GM12878 (cell line): ENCODE results near the gene TMEM255A. TPM values are rescaled to one million over a fixed set of nuclear protein-coding genes. Genes with fewer than 3 reads are reported as not detected.

Experiments used
- ATAC-seq: fragments of 200-7000 bp; cut with Tn5 transposase; 3 replicates; pipeline ENCODE4 v1.9.1; 2020; ENCODE audit warnings: mild to moderate bottlenecking, moderate library complexity
- BruUV-seq: library from RNA; stranded (reverse); fragments of 400-500 nt; replicated peaks from 2 replicates; lab custom pipeline; 2021; lab: Mats Ljungman, UMichigan
- CTCF ChIA-PET: fragments of 300-600 bp; sonication (Branson Sonifier 250); formaldehyde crosslinking; extraction: SDS; loops from one replicate; lab custom pipeline; 2021; ENCODE audit warnings: inconsistent platforms; lab: Yijun Ruan, JAX
- POLR2A ChIA-PET: fragments of 350-600 bp; formaldehyde crosslinking; extraction: SDS; loops from one replicate; lab custom pipeline; 2021; ENCODE audit warnings: inconsistent platforms; lab: Charles Lee
- RAD21 ChIA-PET: fragments of 300-600 bp; sonication (Branson Sonifier 250); formaldehyde crosslinking; loops from one replicate; lab custom pipeline; 2023; ENCODE audit warnings: antibody characterized with exemption; ENCODE audit not compliant: unreplicated experiment; lab: Charles Lee
- SMC1A ChIA-PET: fragments of 300-600 bp; sonication (Branson Sonifier 250); formaldehyde crosslinking; loops from one replicate; lab custom pipeline; 2023; ENCODE audit not compliant: unreplicated experiment, uncharacterized antibody; lab: Charles Lee
- DNase-seq: peaks from one replicate; pipeline ENCODE4 v3.0.0-alpha.2; 2011; ENCODE audit warnings: low read depth, low spot score
- FAIRE-seq: peaks from 3 replicates; lab custom pipeline; 2011; peaks lifted over from hg19 to GRCh38; lab: Jason Lieb, UNC
- H2AFZ ChIP-seq: 2 replicates; pipeline ENCODE4 v1.6.0; 2011; ENCODE audit warnings: low read depth, low read length, control low read depth; ENCODE audit not compliant: control insufficient read depth
- H3K27ac ChIP-seq: 2 replicates; pipeline ENCODE4 v1.5.1; 2011; ENCODE audit warnings: control low read depth; ENCODE audit not compliant: control insufficient read depth, insufficient read depth
- H3K27me3 ChIP-seq, 2 experiments: replicated peaks in 1 of 2; 2 replicates each; pipeline versions ENCODE4 v1.6.0 to v1.6.1; 2011; ENCODE audit warnings: low read length in 1 of 2; ENCODE audit not compliant: control insufficient read depth in 2 of 2, insufficient read depth in 2 of 2
- H3K36me3 ChIP-seq, 2 experiments: 2 replicates each; pipeline ENCODE4 v1.5.1; 2011; ENCODE audit warnings: low read length in 1 of 2; ENCODE audit not compliant: control insufficient read depth in 2 of 2, insufficient read depth in 2 of 2
- H3K4me1 ChIP-seq: 2 replicates; pipeline ENCODE4 v1.6.1; 2011; ENCODE audit warnings: mild to moderate bottlenecking, low read length, moderate library complexity, mixed read lengths; ENCODE audit not compliant: control insufficient read depth, insufficient read depth
- H3K4me2 ChIP-seq: 2 replicates; pipeline ENCODE4 v1.6.0; 2011; ENCODE audit warnings: control low read depth; ENCODE audit not compliant: control insufficient read depth, insufficient read depth
- H3K4me3 ChIP-seq: fragments of 200-600 bp; sonication (generic); 2 replicates; pipeline ENCODE4 v1.5.1; 2016
- H3K79me2 ChIP-seq: 2 replicates; pipeline ENCODE4 v1.6.0; 2011; ENCODE audit warnings: low read length; ENCODE audit not compliant: control insufficient read depth, insufficient read depth
- H3K9ac ChIP-seq: 2 replicates; pipeline ENCODE4 v1.8.0; 2011; ENCODE audit warnings: low read length, control low read depth, mixed read lengths; ENCODE audit not compliant: control insufficient read depth, insufficient read depth
- H3K9me3 ChIP-seq: replicated peaks from 3 replicates; pipeline ENCODE4 v1.5.1; 2011; ENCODE audit warnings: mild to moderate bottlenecking, low read length; ENCODE audit not compliant: control insufficient read depth, insufficient read depth
- H4K20me1 ChIP-seq: 2 replicates; pipeline ENCODE4 v1.6.0; 2011; ENCODE audit not compliant: control insufficient read depth, insufficient read depth
- BACH1 ChIP-seq: fragments of 450-650 bp; IDR thresholded peaks from 2 replicates; pipeline ENCODE4 v1.6.1; 2017; ENCODE audit warnings: mild to moderate bottlenecking, borderline replicate concordance
- CBFB ChIP-seq: IDR thresholded peaks from 2 replicates; pipeline ENCODE4 v1.6.1; 2016; ENCODE audit warnings: antibody characterized with exemption, low read depth
- CEBPB ChIP-seq, 2 experiments: fragments of 150-350 bp in 1 of 2; IDR thresholded peaks; 2 replicates each; pipeline ENCODE4 v1.6.1; 2012 to 2014; ENCODE audit warnings: low read depth in 2 of 2, low read length in 2 of 2, borderline replicate concordance in 1 of 2, inconsistent platforms in 1 of 2
- NFYB ChIP-seq: IDR thresholded peaks from 2 replicates; pipeline ENCODE4 v1.6.1; 2011; ENCODE audit warnings: low read depth, mild to moderate bottlenecking, low read length, improper control_type of control experiment, moderate library complexity; ENCODE audit not compliant: insufficient read depth
- NR2C2 ChIP-seq: IDR thresholded peaks from 2 replicates; pipeline ENCODE4 v1.6.1; 2011; ENCODE audit warnings: borderline replicate concordance, low read depth; ENCODE audit not compliant: control insufficient read depth, insufficient read length
- POLR2AphosphoS2 ChIP-seq: IDR thresholded peaks from 2 replicates; pipeline ENCODE4 v1.6.1; 2011; ENCODE audit warnings: low read depth, mild to moderate bottlenecking, low read length, improper control_type of control experiment, moderate library complexity
- SREBF1 ChIP-seq: IDR thresholded peaks from 2 replicates; pipeline ENCODE4 v1.6.1; 2012; ENCODE audit warnings: mild to moderate bottlenecking, low read length
- USF1 ChIP-seq: IDR thresholded peaks from 2 replicates; pipeline ENCODE4 v1.6.1; 2011; ENCODE audit warnings: borderline replicate concordance, low read depth, mild to moderate bottlenecking, moderate library complexity, mixed read lengths, low read length; ENCODE audit not compliant: insufficient read depth; ENCODE audit errors: extremely low read length
- ZBTB11 ChIP-seq: fragments of 450-650 bp; formaldehyde crosslinking; IDR thresholded peaks from 2 replicates; pipeline ENCODE4 v1.5.0; 2022; ENCODE audit warnings: mild to moderate bottlenecking, missing genetic modification characterization
- ZNF384 ChIP-seq: IDR thresholded peaks from 2 replicates; pipeline ENCODE4 v1.6.1; 2012; ENCODE audit warnings: low read depth, mild to moderate bottlenecking, low read length, improper control_type of control experiment, borderline replicate concordance
- ZNF687 ChIP-seq: fragments of 450-650 bp; IDR thresholded peaks from 2 replicates; pipeline ENCODE4 v1.6.1; 2017; ENCODE audit warnings: mild to moderate bottlenecking, moderate library complexity
- WGBS: methylation state at CpG from one replicate; pipeline ENCODE4 v1.1.6; 2016; ENCODE audit warnings: low lambda C conversion rate; ENCODE audit not compliant: insufficient replicate concordance, insufficient coverage; ENCODE audit errors: missing lambda C conversion rate; 5-methylcytosine and 5-hydroxymethylcytosine counted together
- in situ Hi-C: fragments of 300-500 bp; cut with MboI; formaldehyde crosslinking; loops from 9 replicates; pipeline ENCODE4 v1.14.3; 2018; ENCODE audit warnings: mixed read lengths
- intact Hi-C: fragments of 100-400 bp; cut with micrococcal nuclease; formaldehyde crosslinking; loops from one replicate; pipeline ENCODE4 v1.14.2; 2022; ENCODE audit not compliant: unreplicated experiment
- polyA plus RNA-seq, 11 experiments: library from polyadenylated mRNA; depleted of rRNA in 4 of 11; unstranded in 6 of 11; stranded (reverse) in 5 of 11; fragments of >200 nt; fragmentation: Nextera tagmentation in 4 of 11; fragmentation: Illumina TruSeq in 1 of 11; extraction: Ambion mirVana in 4 of 11; extraction: Trizol in 1 of 11; gene quantifications; 1 replicate in 1 of 11; 2 replicates in 10 of 11; pipeline versions ENCODE4 v1.2.1 to v1.2.3, GENCODE V29; 2011 to 2016; ENCODE audit warnings: inconsistent platforms in 2 of 11, missing spikeins in 2 of 11, low read depth in 1 of 11
- total RNA-seq, 4 experiments: library from RNA; depleted of rRNA in 3 of 4; stranded (reverse); fragments of >200 nt in 3 of 4; fragmentation: Illumina TruSeq in 1 of 4; extraction: Trizol in 1 of 4; gene quantifications; 2 replicates each; pipeline versions ENCODE4 v1.2.1 to v1.2.3, GENCODE V29; 2013 to 2021

TMEM255A gene
- total and polyA plus RNA-seq, 10 of the 15 experiments (the other 5 are each of a cell fraction or from before 2014, with no cell fraction given), result 0.90 to 5.4 (median 1.3) TPM

- TF ChIP-seq ZBTB11, result no peak
Measured at GRCh38 chrX:120332394-120332793, 21.1 kb upstream of the TMEM255A start (continued).

- Histone ChIP-seq H3K4me2 (no peak overlapping the region), H3K27me3 (no peaks in the 10 kb centered on the region), H3K9me3 (no peaks in the 10 kb centered on the region), H3K27ac (no peak overlapping the region), H3K4me1 (no peaks in the 10 kb centered on the region), H4K20me1 (no peaks in the 10 kb centered on the region), H2AFZ (no peak overlapping the region), H3K79me2 (no peaks in the 10 kb centered on the region), H3K9ac (no peak overlapping the region)
- intact Hi-C loops, result no loop called here
- BruUV-seq, result no TSS peak
- TF ChIP-seq BACH1 (no peak), ZNF687 (no peak), USF1 (no peak), NFYB (no peak), ZNF384 (no peak), SREBF1 (no peak), NR2C2 (no peak), CEBPB (IDR thresholded peaks at IDR 0.05; ENCODE audit: borderline replicate concordance in 1 of 2, low read depth in 2 of 2, low read length in 2 of 2) (no peak), POLR2AphosphoS2 (no peak), CBFB (no peak)
- TF ChIP-seq, all 136 proteins: peak for 0
- ATAC-seq, result no peak
- ChIA-PET RAD21 (no interaction called here), SMC1A (no interaction called here), POLR2A (no interaction called here), CTCF (no interaction called here)
- in situ Hi-C loops, result no loop called here
- FAIRE-seq, result no peak
- DNase-seq, result no peak
- H3K36me3 ChIP-seq, result no peaks in the 10 kb centered on the region
- WGBS, result 18% methylated on average over 2 of the region's 2 CpGs
- H3K4me3 ChIP-seq, result no peak overlapping the region
Measured at GRCh38 chrX:120331116-120331515, 19.9 kb upstream of the TMEM255A start.
